ENCODE measurements around the gene ADAM17.

The ADAM17 gene

GRCh38 chr2:9548506-9548905 is 7.1 kb downstream of the ADAM17 start:
- Histone ChIP-seq H3K4me1 (no peaks in the 10 kb centered on the region), H3K4me3 (ENCODE audit: low read depth, low read length) (no peak overlapping the region), H3K9me3 (no peaks in the 10 kb centered on the region), H3K27me3 (no peaks in the 10 kb centered on the region), H3K36me3 (peaks cover under 1% of the 10 kb centered on the region; the same call in 1 of the 2 replicates)
- no peak for DNase-seq
- TF ChIP-seq CTCF (IDR thresholded peaks at IDR 0.05; ENCODE audit: low read depth, low read length), result no peak

- no peak for DNase-seq
Observed at GRCh38 chr2:9547262-9547991, 8.2 kb downstream of the ADAM17 start.

GRCh38 chr2:9545502-9545901 is 10.1 kb downstream of the ADAM17 start:
- Histone ChIP-seq H3K36me3 (peaks cover 3% of the 10 kb centered on the region), H3K4me1 (no peaks in the 10 kb centered on the region), H3K4me3 (ENCODE audit: low read depth, low read length) (no peak overlapping the region)

More at GRCh38 chr2:9547262-9547991, 8.2 kb downstream of the ADAM17 start:
- no peak for TF ChIP-seq CTCF (IDR thresholded peaks at IDR 0.05; ENCODE audit: low read depth, low read length)
- peaks cover 3% of the 10 kb centered on the region; the same call in 1 of the 2 replicates for H3K36me3 ChIP-seq
- no peaks in the 10 kb centered on the region for H3K27me3 ChIP-seq
- H3K9me3 ChIP-seq, result no peaks in the 10 kb centered on the region
- H3K4me3 ChIP-seq (ENCODE audit: low read depth, low read length), result no peak overlapping the region
- H3K4me1 ChIP-seq, result no peaks in the 10 kb centered on the region

GRCh38 chr2:9543557-9543956 is 12.1 kb downstream of the ADAM17 start:
- peaks cover 3% of the 10 kb centered on the region for H3K36me3 ChIP-seq
- no peak for TF ChIP-seq CTCF (IDR thresholded peaks at IDR 0.05; ENCODE audit: low read depth, low read length)
- no peaks in the 10 kb centered on the region for H3K9me3 ChIP-seq
- H3K4me1 ChIP-seq, result no peaks in the 10 kb centered on the region
- no peak for DNase-seq
- no peaks in the 10 kb centered on the region for H3K27me3 ChIP-seq
- no peak overlapping the region for H3K4me3 ChIP-seq (ENCODE audit: low read depth, low read length)

More at GRCh38 chr2:9545502-9545901, 10.1 kb downstream of the ADAM17 start:
- no peak for DNase-seq
- Histone ChIP-seq H3K9me3 (no peaks in the 10 kb centered on the region), H3K27me3 (no peaks in the 10 kb centered on the region)
- TF ChIP-seq CTCF (IDR thresholded peaks at IDR 0.05; ENCODE audit: low read depth, low read length), result no peak

GRCh38 chr2:9539531-9539930 is 16.1 kb downstream of the ADAM17 start:
- no peak for TF ChIP-seq CTCF (IDR thresholded peaks at IDR 0.05; ENCODE audit: low read depth, low read length)
- peaks cover 3% of the 10 kb centered on the region for H3K36me3 ChIP-seq
- no peaks in the 10 kb centered on the region for H3K9me3 ChIP-seq

GRCh38 chr2:9538000-9538507 is 17.6 kb downstream of the ADAM17 start:
- no peak overlapping the region for H3K4me3 ChIP-seq (ENCODE audit: low read depth, low read length)
- no peaks in the 10 kb centered on the region for H3K27me3 ChIP-seq
- H3K9me3 ChIP-seq, result no peaks in the 10 kb centered on the region
- H3K36me3 ChIP-seq, result peaks cover 6% of the 10 kb centered on the region
- no peaks in the 10 kb centered on the region for H3K4me1 ChIP-seq
- DNase-seq, result no peak
- no peak for TF ChIP-seq CTCF (IDR thresholded peaks at IDR 0.05; ENCODE audit: low read depth, low read length)

More at GRCh38 chr2:9539531-9539930, 16.1 kb downstream of the ADAM17 start:
- H3K4me1 ChIP-seq, result no peaks in the 10 kb centered on the region
- no peaks in the 10 kb centered on the region for H3K27me3 ChIP-seq
- DNase-seq, result no peak
- no peak overlapping the region for H3K4me3 ChIP-seq (ENCODE audit: low read depth, low read length)
